ENCODE measurements around the gene FAM20A.
"Not testable (repeated sequence)": the region's sequence is repeated elsewhere in the genome, so short reads cannot be mapped to it uniquely, and the experiment has no call there.

Gene FAM20A

DNA sequence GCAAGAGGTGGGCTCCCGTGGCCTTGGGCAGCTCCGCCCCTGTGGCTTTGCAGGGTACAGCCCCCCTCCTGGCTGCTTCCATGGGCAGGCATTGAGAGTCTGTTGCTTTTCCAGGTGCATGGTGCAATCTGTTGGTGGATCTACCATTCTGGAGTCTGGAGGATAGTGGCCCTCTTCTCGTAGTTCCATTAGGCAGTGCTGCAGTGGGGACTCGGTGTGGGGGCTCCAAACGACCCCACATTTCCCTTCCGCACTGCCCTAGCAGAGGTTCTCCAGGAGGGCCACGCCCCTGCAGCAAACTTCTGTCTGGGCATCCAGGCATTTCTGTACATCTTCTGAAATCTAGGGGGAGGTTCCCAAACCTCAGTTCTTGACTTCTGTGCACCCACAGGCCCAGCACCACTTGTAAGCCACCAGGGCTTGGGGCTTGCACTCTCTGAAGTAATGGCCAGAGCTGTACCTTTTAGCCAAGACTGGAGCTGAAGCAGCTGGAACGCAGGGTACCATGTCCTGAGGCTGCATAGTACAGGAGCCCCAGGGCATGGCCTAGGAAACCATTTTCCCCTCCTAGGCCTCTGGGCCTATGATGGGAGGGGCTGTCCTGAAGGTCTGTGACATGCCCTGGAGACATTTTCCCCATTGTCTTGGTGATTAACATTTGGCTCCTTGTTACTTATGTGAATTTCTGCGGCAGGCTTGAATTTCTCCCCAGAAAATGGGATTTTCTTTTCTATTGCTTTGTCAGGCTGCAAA lies 82.9 kb downstream of the FAM20A start:
- no peak for DNase-seq

DNA sequence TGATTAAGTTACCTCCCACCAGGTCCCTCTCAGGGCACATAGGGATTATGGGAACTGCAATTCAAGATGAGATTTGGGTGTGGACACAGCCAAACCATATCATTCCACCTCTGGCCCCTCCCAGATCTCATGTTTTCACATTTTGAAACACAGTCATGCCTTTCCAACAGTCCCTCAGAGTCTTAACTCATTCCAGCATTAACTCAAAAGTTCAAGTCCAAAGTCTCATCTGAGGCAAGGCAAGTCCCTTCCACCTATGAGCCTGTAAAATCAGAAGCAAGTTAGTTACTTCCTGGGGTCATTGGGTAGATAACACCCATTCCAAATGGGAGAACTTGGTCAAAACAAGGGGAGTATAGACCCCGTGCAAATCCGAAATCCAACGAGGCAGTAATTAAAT lies 83.6 kb downstream of the FAM20A start:
- not testable (repeated sequence) for DNase-seq

DNA sequence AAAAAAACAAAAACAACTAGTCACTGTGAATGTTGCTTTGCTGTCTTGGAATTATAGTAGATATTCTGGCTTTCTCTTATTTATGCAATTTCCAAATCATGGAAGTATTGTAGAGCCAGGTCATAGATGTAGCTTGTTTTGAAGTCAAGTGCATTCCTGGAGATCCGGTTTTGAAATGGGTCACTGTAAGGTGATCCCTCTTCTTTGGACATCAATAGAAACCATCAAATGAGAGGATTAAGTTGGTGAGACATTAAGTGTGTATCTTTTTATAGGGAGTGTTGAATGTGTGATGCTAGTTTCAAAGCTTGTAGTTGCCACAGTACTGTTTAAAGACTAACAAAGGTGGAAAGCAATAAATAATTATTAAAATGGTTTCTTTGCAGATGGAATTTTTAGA lies 84.4 kb downstream of the FAM20A start:
- no peak for DNase-seq

DNA sequence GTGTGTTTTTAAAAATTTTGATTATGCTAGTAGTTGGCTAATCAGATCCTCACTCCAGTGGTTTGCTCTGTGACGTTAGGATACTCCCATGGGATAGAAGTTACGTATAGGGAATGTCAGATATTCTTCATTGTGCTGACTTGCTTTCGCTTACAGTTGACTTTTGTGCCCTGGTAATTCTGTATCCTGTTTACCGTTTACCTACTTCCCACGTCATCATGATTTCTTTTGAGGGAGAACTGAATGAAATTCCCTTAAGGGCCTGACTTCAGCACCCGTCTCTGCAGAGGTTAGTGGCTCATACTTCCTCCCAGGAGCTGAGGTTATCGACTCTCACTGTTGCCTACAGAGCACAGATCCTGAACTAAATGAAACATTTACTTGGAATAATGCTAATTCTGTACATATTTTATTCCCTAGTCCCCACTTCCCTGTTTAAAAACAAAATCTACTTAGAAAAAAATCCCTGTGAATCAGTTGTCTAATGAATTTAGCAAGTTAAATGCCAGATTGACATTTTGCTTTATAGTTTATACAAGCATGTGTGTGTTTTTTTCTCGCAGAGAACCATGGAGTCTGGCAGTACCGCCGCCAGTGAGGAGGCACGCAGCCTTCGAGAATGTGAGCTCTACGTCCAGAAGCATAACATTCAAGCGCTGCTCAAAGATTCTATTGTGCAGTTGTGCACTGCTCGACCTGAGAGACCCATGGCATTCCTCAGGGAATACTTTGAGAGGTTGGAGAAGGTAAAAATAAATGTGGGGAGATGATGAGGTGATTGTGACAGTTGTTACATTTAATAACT lies 86.1 kb downstream of the FAM20A start:
- DNase-seq = no peak

DNA sequence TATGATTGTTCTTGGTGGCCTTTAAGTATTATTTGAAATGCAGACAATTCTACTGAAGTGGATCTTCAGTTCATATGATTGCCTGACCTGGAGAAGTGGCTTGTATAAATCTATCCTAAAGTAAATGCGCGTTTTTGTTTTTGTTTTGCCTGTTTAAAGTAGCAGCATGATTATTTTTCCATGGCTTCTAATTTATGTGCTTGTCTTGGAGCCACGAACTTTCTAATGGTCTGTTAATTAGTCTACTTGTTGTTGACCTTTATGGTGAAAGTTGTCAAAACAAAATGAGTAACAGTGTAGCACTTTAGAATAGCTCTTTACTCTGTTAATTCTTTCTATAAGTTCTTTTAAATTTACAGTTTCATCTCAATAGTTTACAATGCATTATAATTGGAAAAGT lies 87.2 kb downstream of the FAM20A start:
- no peak for DNase-seq

DNA sequence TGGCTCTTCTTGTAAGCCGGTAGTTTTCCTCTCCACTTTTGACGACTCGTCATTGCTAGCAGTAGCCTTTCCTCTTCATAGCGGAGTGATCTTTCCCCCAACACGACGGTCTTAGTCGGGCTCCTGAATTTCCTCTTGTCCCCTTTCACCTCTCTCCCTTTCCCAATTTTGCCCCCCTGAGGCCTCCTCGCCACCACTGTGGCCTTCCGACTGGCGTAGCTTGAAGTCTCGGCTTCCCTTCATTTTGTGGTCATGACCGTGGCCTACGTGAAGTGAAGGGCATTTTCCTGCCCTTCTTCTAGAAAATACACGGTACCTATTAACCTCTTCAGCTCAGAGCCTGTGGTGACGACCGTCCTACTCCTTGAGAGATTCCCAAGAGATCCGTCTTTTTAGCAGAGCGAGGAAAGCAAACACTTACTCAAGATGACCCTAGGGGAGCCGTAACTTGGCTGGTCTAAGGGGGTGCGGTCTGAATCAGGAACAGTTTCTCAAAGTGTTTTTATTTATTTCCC lies 88.2 kb downstream of the FAM20A start:
- DNase-seq = no peak

DNA sequence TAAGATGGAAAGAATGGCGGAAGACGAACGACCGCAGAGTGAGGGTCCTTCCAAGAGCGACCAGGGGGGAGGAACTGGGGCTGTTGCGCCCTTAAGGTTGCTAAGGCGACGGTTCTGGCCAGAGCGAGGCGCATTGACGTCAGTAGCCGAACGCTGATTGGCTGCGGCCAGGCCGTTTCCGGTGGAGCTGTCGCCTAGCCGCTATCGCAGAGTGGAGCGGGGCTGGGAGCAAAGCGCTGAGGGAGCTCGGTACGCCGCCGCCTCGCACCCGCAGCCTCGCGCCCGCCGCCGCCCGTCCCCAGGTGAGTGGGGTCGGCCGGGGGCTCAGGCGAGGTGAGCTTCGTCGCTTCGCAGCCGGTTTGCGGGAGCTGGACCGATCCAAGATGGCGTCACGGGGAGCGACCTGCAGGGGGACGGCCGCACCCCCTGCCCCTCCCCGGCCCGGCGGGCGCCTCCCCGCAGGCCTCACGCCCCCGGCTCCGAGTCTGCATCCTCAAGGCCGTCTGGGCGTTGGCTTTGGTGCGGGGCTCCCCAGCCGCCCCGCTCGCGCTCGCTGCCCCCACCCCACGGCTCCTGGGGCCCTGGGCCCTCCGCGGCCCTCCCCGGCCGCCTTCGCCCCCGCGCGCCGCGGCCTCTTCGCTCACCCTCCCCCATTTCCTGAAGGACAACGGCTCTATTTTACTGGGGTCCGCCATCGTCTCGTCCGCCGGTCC lies 88.8 kb downstream of the FAM20A start, which contains the start of gene PRKAR1A:
PRKAR1A (plus strand) TSS at position 184 of the 713 bp plus-strand sequence. CDS start 2,970 bp downstream, outside the sequence.
- DNase-seq = peak; percentile 83

DNA sequence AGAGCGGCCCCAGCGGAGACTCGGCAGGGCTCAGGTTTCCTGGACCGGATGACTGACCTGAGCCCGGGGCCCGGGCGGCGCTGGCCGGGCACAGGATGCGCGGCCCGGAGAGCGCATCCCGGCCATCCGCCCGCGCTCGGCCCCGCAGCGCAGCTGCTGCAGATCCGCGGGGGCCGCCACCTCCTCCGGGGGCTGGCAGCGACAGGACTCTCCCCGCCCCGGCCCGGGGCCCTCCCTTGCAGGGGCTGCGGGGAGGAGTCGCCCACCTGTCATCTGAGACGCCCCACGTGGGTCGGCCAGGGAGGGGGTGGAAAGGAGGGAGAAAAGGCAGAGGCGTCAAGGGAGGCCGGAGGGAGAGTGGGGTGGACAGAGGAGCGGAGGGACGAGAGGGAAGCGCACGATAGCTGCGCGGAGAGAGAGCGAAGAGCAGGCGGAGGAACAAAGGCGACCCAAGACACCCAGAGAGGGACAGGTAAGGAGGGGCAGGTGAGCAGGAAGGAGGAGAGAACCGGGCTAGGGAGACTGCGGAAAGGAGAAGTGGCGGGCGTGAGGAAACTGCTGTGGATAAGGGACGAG lies 89.4 kb downstream of the FAM20A start:
- peak; percentile 66 for DNase-seq

DNA sequence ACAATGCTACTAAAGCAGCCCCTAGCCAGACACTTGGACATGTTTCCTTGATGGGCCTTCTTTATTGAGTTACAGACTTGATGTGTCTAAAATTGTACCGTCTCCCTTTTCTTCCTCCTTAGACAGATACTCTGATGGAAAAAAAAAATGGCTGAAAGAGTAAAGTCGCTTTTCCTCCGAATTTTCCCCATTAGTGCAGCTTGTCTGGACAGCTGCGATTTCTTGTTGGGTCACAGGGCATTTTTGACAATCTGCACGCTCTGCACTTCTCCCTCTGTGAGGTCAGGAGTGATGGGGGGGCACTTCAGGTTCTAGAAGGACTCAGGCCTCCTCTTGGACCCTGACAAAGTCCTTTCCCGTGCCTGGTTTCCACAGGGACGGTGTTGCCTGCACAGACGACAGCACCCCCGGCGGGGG lies 89.9 kb downstream of the FAM20A start:
- no peak for DNase-seq

DNA sequence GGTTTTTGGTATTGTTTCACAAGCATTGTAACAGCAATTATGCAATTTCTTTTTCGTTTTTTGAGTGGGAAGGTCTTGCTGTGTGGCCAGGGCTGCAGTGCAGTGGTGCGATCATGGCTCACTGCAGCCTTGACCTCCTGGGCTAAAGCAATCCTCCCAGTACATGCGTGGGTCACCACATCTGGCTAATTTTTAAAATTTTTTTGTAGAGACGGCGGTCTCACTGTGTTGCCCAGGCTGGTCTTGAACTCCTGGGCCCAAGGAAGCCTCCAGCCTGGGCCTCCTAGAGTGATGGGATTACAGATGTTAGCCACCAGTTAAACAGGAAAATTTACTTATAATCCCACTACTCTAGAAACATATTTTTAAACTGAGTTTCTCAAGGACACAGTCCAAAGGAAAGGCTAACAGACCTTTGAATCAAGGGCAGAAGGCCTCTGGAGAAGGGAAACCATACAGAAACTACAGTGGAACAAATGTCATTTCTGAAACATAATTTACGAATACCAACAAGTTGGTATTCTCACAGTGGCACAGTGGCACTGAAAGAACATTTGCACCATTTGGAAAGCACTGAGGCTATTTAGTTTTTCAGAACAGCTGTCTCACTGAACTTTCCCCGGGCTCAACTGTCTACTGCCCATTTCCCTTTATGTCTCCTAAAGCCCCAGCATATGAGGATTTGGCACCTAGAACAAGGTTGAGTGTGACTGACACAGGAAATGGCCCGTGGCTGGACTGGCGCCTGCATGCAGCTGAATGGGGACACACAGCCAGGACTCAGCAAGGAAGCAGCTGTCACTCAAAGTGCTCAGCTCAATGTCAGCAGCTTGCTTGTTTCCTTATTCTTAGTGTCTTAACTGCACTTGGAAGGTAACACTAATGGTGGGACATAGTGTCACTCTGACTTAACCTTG lies 91.8 kb downstream of the FAM20A start:
- DNase-seq = no peak

DNA sequence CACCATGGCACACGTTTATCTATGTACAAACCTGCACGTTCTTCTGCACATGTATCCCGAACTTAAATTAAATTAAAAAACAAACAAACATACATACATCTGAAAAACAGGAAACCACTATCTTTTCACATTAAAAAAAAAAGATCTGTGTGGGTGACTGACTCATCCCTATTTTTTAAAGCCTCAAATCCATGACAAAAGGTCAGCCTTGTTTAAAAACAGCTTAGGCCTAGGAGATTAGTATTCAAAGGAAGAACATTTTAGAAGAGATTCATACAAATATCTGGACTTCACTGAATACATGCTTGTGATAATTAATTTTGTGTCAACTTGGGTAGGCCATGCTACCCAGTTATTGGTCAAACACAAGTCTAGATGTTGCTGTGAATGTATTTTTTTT lies 93.6 kb downstream of the FAM20A start:
- no peak for DNase-seq

DNA sequence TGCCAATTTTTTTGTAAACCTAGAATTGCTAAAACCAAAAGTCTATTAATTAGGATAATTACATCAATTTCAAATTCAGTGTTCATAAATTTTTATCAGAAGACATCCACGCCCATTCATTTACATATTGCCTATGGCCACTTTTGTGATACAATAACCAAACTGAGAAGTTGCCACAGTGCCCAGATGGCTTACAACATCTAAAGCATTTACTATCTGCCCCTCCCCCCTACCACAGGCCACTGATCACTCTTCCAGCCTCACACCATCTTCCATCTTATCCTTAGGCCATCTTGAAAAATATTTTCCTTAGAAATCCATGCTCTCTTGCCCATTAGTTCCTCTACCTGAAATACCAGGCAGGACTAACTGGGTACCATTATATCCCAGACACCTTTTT lies 95.2 kb downstream of the FAM20A start:
- no peak for DNase-seq

DNA sequence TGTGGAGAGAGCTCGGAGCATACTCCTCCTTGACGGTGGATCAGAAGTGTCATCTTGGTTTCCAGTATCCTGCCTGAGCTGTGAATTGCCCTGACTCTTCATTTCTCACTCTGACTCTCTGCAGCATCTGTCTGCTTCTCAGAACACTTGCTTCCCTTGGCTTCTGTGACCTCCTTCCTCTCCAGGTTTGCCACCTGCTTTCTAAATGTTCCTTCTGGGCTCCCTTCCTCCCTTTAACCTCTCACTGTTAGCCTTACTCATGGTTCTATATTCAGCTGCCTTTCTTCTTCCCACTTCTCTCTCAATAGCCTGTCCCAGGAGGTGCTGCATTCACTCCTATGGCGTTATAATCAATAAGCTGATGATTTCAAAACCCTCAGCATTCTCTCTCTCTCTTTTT lies 100.1 kb downstream of the FAM20A start:
- DNase-seq = no peak

DNA sequence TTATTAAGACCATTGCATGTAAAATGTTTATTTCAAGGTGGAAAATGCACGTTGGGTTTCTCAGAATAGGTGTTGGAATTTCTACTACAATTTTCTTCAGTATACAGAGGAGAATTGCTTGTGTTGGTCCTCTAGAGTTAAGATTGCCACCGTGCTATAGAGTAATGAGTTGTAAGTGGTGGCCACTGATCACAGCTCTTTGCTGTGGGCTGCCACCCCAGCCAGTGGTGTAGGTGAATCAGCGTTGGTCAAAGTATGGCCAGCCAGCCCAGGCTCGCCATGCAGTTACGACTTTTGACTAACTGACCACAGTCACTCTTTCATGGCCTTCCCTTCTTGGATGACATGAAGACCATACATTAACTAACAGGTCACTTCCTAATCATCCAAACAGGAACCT lies 101.6 kb downstream of the FAM20A start:
- DNase-seq = no peak

DNA sequence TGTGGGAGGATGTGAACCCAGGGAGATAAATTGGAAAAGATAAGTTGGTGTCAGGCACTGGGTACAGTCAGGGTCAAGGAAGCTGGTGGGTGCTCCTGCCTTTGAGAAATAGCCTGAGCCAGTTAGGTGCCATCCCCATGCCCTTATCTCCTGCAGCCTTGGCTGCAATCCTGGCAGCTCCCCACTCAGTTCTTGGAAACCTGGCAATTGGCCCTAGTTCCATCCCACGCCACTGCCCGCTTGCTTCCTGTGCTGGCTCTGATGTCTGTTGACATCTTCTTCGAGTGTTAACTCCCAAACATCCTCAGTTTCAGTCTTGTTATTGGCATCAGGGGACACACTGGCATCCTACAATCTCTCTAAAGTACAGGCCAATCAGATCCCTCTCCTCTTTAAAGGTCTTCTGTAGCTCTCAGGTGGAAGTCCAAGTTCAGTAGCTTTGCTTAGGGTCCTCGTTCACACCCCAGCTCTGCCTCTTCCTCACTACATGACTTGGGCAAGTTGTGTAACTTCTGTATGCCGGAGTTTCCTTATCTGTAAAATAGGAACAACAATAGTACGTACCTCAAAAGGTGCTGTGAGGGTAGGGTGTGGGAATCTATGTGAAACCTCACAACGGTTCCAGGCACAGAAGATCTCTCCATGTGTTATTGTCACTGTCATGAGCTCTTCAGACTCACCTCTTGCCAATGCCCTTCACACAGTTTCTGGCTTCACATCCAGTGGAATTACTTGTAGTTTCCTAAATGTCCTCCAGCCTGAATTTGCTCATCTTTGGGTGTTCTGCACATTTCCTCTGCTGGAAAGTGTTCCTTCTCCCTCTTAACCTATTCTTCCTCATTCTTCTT lies 102.5 kb downstream of the FAM20A start:
- DNase-seq = no peak

DNA sequence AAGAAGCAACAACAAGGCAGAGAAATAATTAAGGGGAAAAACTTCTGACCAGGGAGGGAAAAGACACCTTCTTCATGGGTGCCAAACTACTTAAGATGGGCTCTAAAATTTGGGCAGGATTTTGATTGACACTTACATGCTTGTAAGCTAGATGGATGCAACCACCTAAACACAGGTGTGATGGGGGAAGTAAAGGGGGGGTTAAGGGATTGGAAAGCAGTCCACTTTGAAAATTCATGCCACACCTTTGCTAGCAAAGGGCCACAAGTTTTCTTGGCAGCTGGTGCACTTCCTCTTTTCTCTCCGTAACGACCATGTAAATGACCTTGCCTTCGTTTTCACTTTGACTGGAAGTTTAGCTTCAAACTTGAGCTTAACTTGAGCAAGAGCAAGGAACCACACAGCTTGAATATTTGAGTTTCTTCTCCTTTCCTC lies 103.3 kb downstream of the FAM20A start:
- no peak for DNase-seq

DNA sequence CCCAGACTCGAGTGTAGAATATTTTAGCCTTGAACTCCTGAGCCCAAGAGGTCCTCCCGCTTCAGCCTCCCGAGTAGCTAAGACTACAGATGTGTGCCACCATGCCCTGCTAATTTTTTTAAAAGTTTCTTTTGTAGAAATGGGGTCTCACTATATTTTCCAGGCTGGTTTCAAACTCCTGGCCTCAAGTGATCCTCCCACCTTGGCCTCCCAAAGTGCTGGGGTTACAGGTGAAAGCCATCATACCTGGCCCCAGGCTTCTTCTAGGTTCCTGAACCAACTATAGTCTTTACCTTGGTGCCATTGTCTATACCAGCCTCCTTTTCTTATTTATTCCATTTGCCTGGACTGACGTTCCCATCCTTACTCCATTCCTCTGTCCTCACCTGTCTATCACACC lies 106.1 kb downstream of the FAM20A start:
- DNase-seq = no peak

DNA sequence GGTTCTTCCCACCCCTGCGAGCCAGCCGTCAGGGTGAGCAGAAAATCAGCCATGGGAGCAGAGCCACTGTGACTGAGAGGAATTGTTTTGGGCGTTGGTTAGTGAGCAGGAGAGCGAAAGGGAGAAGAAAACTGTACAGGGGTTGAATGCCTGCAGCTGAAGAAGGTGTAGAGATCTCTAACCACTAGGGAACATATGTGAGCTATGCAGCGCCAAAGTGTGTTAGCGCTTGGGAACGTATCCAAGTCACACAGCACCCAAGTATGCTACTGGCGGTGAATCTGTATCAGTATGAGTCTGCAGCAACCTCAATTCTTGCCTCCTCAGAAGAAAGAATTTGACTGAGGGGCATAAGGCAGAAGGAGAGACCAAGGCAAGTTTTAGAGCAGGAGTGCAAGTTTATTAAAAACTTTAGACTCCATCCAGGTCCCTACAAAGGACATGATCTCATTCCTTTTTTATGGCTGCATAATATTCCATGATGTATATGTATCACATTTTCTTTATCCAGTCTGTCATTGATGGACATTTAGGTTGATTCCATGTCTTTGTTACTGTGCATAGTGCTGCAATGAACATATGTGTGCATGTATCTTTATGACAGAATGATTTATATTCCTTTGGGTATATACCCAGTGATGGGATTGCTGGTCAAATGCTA lies 108.6 kb downstream of the FAM20A start:
- not testable (repeated sequence) for DNase-seq

DNA sequence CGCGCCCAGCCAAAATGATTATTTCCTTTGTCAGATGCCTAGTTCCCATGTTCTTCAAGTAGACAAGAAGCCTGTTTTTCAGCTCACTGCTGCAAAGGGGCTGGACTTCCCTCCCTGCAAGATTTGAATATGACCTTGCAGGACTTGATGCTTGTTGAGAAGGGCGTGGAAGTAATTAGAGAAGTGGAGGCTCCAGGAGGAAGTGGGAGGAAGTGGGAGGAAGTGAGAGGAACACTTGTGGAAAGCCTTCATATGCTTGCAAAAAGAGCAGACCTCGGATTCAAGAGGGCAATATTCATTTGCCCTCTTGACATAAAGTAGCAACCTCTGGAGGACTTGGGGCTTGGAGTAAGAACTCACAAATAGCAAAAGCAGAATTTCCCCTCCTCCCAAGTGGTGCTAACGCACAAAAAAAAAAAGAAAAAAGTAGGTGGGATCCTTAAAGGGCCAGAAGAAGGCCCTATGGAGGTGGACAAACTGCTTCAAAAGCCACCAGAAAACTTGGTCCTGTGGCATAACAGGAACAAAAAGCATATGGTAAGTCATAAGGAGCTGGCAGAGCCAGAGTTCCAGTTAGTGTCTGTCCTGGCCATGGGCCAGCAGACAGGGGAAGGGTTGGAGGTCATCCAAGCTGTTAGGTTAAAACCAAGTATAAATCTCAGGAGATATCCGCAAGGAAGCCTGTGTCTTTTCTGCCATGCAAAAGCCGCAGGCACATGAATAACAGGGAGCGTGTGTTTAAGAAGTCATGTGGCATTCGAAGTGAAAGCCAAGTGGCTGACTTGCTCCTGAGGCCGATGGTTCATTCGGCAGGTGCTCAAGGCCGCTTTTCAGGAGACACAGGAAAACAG lies 109.6 kb downstream of the FAM20A start:
- DNase-seq = no peak

Data from T1000 (cell line).